ENCODE measurements around the gene THSD4.

DNA sequence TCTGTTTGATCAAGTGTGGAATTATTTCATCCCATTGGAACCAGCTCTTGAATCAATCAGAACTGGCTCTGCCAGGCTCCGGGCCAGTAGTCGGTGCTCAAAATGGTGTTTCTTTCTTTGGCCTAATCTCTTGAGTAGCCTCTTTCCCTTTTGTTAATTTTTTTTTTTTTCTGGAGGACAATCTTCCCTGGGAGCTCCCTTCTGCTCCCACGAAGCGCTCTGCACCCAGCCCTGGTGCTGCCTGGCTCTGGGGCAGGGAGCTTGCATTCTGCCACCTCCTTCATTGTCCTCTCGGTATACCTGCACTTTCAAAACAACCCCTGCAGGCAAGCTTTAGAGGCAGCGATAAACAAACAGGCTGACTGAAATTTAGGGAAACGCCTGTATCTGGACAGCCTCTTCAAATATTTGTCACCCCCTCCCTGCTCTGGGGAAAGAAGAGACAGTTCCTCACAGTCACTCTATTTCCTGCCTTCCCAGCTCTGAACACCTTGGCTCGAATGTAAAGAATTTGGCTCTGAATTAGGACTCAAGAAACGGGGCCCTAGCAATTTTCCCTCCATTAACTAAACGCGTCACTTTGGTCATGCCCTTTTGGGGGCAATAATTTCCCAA, 1.1 kb upstream of the THSD4 start:
- TF ChIP-seq, protein P1, sequence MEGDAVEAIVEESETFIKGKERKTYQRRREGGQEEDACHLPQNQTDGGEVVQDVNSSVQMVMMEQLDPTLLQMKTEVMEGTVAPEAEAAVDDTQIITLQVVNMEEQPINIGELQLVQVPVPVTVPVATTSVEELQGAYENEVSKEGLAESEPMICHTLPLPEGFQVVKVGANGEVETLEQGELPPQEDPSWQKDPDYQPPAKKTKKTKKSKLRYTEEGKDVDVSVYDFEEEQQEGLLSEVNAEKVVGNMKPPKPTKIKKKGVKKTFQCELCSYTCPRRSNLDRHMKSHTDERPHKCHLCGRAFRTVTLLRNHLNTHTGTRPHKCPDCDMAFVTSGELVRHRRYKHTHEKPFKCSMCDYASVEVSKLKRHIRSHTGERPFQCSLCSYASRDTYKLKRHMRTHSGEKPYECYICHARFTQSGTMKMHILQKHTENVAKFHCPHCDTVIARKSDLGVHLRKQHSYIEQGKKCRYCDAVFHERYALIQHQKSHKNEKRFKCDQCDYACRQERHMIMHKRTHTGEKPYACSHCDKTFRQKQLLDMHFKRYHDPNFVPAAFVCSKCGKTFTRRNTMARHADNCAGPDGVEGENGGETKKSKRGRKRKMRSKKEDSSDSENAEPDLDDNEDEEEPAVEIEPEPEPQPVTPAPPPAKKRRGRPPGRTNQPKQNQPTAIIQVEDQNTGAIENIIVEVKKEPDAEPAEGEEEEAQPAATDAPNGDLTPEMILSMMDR (IDR thresholded peaks at IDR 0.05; ENCODE audit: insufficient read depth, low read depth, low read length), result no peak
- TF ChIP-seq EZH2 (IDR thresholded peaks at IDR 0.05; ENCODE audit: insufficient read depth, low read length), result no peak
